A549 (cell line): Measurements from ENCODE around the gene DNAJB1. TPM values are rescaled to one million over a fixed set of nuclear protein-coding genes. Genes with fewer than 3 reads are reported as not detected.

Experiments used
- ATAC-seq, 2 experiments: fragments of 200-7000 bp in 1 of 2; fragments of >200 bp in 1 of 2; cut with Nextera tagmentation in 1 of 2; cut with Tn5 transposase in 1 of 2; 3 replicates each; pipeline versions ENCODE4 v1.8.0 to v1.9.1; 2018 to 2020; ENCODE audit warnings: mild to moderate bottlenecking in 1 of 2, moderate library complexity in 1 of 2
- CTCF ChIA-PET: fragments of 300-600 bp; sonication (Branson Sonifier 250); formaldehyde crosslinking; extraction: SDS; loops from one replicate; lab custom pipeline; 2021; ENCODE audit warnings: antibody characterized with exemption, inconsistent platforms; lab: Yijun Ruan, JAX
- POLR2A ChIA-PET: fragments of 350-600 bp; formaldehyde crosslinking; extraction: SDS; loops from one replicate; lab custom pipeline; 2021; ENCODE audit warnings: antibody characterized with exemption, inconsistent platforms; lab: Yijun Ruan, JAX
- DNase-seq, 2 experiments: peaks; one replicate each; pipeline versions ENCODE4 v3.0.0 to v3.0.0-alpha.2; 2011 to 2016; ENCODE audit warnings: low read depth in 1 of 2, low spot score in 1 of 2
- FAIRE-seq: peaks from 2 replicates; lab custom pipeline; 2011; peaks lifted over from hg19 to GRCh38; lab: Jason Lieb, UNC
- H3K27ac ChIP-seq, 2 experiments: fragments of >200 bp; sonication (Bioruptor Twin); formaldehyde crosslinking; 3 replicates each; pipeline ENCODE4 v1.5.1; 2016 to 2017
- H3K4me1 ChIP-seq: fragments of >200 bp; sonication (Bioruptor Twin); formaldehyde crosslinking; 3 replicates; pipeline ENCODE4 v1.6.1; 2016
- H3K4me2 ChIP-seq: fragments of >200 bp; sonication (Bioruptor Twin); formaldehyde crosslinking; 3 replicates; pipeline ENCODE4 v1.6.1; 2016
- H3K4me3 ChIP-seq: fragments of >200 bp; sonication (Bioruptor Twin); formaldehyde crosslinking; 3 replicates; pipeline ENCODE4 v1.5.1; 2016
- H3K9me3 ChIP-seq: fragments of >200 bp; sonication (Bioruptor Twin); formaldehyde crosslinking; 3 replicates; pipeline ENCODE4 v1.6.1; 2016
- BHLHE40 ChIP-seq: IDR thresholded peaks from 2 replicates; pipeline ENCODE4 v1.6.1; 2012; ENCODE audit warnings: low read depth, low read length, inconsistent platforms
- CBX2 ChIP-seq: fragments of 200-600 bp; sonication (generic); IDR thresholded peaks from 2 replicates; pipeline ENCODE4 v1.6.1; 2016; ENCODE audit warnings: low read depth, mild to moderate bottlenecking, borderline replicate concordance
- CBX8 ChIP-seq: fragments of 200-600 bp; sonication (generic); IDR thresholded peaks from 2 replicates; pipeline ENCODE4 v1.6.1; 2016
- CEBPB ChIP-seq, 2 experiments: fragments of >200 bp in 1 of 2; sonication (Bioruptor Twin) in 1 of 2; formaldehyde crosslinking in 1 of 2; IDR thresholded peaks; 2 replicates each; pipeline ENCODE4 v1.6.1; 2012 to 2016
- CHD2 ChIP-seq: fragments of 150-350 bp; IDR thresholded peaks from 2 replicates; pipeline ENCODE4 v1.6.1; 2014; ENCODE audit warnings: low read length; ENCODE audit not compliant: partially characterized antibody
- EHF ChIP-seq: fragments of 250-450 bp; sonication (Bioruptor Pico); IDR thresholded peaks from 2 replicates; pipeline ENCODE4 v1.5.0; 2020; ENCODE audit warnings: mild to moderate bottlenecking
- FOSB ChIP-seq: fragments of 250-450 bp; sonication (Bioruptor Pico); IDR thresholded peaks from 2 replicates; pipeline ENCODE4 v1.5.0; 2020; ENCODE audit warnings: mild to moderate bottlenecking, moderate library complexity
- FOSL2 ChIP-seq, 2 experiments: fragments of 450-650 bp in 1 of 2; fragments of >200 bp in 1 of 2; sonication (Bioruptor Twin) in 1 of 2; formaldehyde crosslinking; IDR thresholded peaks; 2 replicates each; pipeline versions ENCODE4 v1.5.0 to v1.6.1; 2016 to 2020; ENCODE audit warnings: mild to moderate bottlenecking in 1 of 2, moderate library complexity in 1 of 2
- FOXS1 ChIP-seq: fragments of 250-450 bp; sonication (Bioruptor Pico); IDR thresholded peaks from 2 replicates; pipeline ENCODE4 v1.5.0; 2020; ENCODE audit warnings: mild to moderate bottlenecking, moderate library complexity
- GATA3 ChIP-seq: IDR thresholded peaks from 2 replicates; pipeline ENCODE4 v1.6.1; 2012; ENCODE audit warnings: borderline replicate concordance
- HOXB13 ChIP-seq: fragments of 250-450 bp; sonication (Bioruptor Pico); IDR thresholded peaks from 2 replicates; pipeline ENCODE4 v1.5.0; 2020; ENCODE audit warnings: low read depth, mild to moderate bottlenecking, moderate library complexity
- JUNB ChIP-seq: fragments of >200 bp; sonication (Bioruptor Twin); formaldehyde crosslinking; IDR thresholded peaks from 2 replicates; pipeline ENCODE4 v1.6.1; 2016
- KDM1A ChIP-seq: fragments of 200-600 bp; sonication (generic); IDR thresholded peaks from 2 replicates; pipeline ENCODE4 v1.6.1; 2016; ENCODE audit warnings: low read depth, mild to moderate bottlenecking
- MAFK ChIP-seq: fragments of 450-650 bp; IDR thresholded peaks from 2 replicates; pipeline ENCODE4 v1.6.1; 2014; ENCODE audit not compliant: partially characterized antibody
- MYC ChIP-seq: IDR thresholded peaks from 2 replicates; pipeline ENCODE4 v1.6.1; 2012; ENCODE audit warnings: mild to moderate bottlenecking, inconsistent platforms, low read length, improper control_type of control experiment, borderline replicate concordance
- NPAS2 ChIP-seq: fragments of 250-450 bp; sonication (Bioruptor Pico); IDR thresholded peaks from 2 replicates; pipeline ENCODE4 v1.8.0; 2022; ENCODE audit warnings: mild to moderate bottlenecking, moderate library complexity, borderline replicate concordance
- NR3C1 ChIP-seq: fragments of >200 bp; sonication (Bioruptor Twin); formaldehyde crosslinking; IDR thresholded peaks from 3 replicates; pipeline ENCODE4 v1.6.1; 2017
- POLR2AphosphoS2 ChIP-seq: conservative IDR thresholded peaks from 2 replicates; pipeline ENCODE4 v1.6.1; 2012; ENCODE audit warnings: low read length, improper control_type of control experiment, inconsistent platforms
- RAD21 ChIP-seq, 2 experiments: fragments of >200 bp in 1 of 2; sonication (Bioruptor Twin) in 1 of 2; formaldehyde crosslinking in 1 of 2; IDR thresholded peaks in 1 of 2; conservative IDR thresholded peaks in 1 of 2; 2 replicates in 1 of 2; 3 replicates in 1 of 2; pipeline ENCODE4 v1.6.1; 2012 to 2018; ENCODE audit warnings: inconsistent platforms in 1 of 2
- RCOR1 ChIP-seq: fragments of 150-350 bp; IDR thresholded peaks from 2 replicates; pipeline ENCODE4 v1.6.1; 2014; ENCODE audit warnings: antibody characterized with exemption, low read length, low read depth
- RFX5 ChIP-seq: fragments of 450-650 bp; IDR thresholded peaks from 2 replicates; pipeline ENCODE4 v1.7.1; 2014; ENCODE audit warnings: antibody characterized with exemption, mild to moderate bottlenecking, moderate library complexity
- SMC3 ChIP-seq: fragments of >200 bp; sonication (Bioruptor Twin); formaldehyde crosslinking; IDR thresholded peaks from 3 replicates; pipeline ENCODE4 v1.6.1; 2018; ENCODE audit warnings: inconsistent platforms
- SREBF2 ChIP-seq: fragments of 450-650 bp; IDR thresholded peaks from 2 replicates; pipeline ENCODE4 v1.6.1; 2014; ENCODE audit warnings: mild to moderate bottlenecking, moderate library complexity
- TFCP2L1 ChIP-seq: fragments of 250-450 bp; sonication (Bioruptor Pico); IDR thresholded peaks from 2 replicates; pipeline ENCODE4 v1.5.0; 2021; ENCODE audit warnings: mild to moderate bottlenecking
- USF2 ChIP-seq: fragments of 450-650 bp; IDR thresholded peaks from 2 replicates; pipeline ENCODE4 v1.6.1; 2014; ENCODE audit warnings: antibody characterized with exemption
- ZNF302 ChIP-seq: fragments of 250-450 bp; sonication (Bioruptor Pico); IDR thresholded peaks from 2 replicates; pipeline ENCODE4 v1.9.0; 2021; ENCODE audit warnings: inconsistent platforms, mild to moderate bottlenecking, moderate library complexity
- WGBS: methylation state at CpG from one replicate; pipeline ENCODE4 v1.1.6; 2017; ENCODE audit errors: missing lambda C conversion rate; 5-methylcytosine and 5-hydroxymethylcytosine counted together
- polyA plus RNA-seq, 4 experiments: library from polyadenylated mRNA; depleted of rRNA in 3 of 4; stranded (reverse); fragments of >200 nt; fragmentation: RNase III in 1 of 4; extraction: RNeasy Plus Mini Kit Qiagen cat#74134 plus additional on column Dnase treatment in 1 of 4; gene quantifications; 2 replicates in 3 of 4; 3 replicates in 1 of 4; pipeline ENCODE4 v1.2.3, GENCODE V29; 2011 to 2017
- TF ChIP-seq, protein P1 (sequence below): fragments of 150-350 bp; IDR thresholded peaks from 2 replicates; pipeline ENCODE4 v1.6.1; 2014; ENCODE audit warnings: low read depth, mild to moderate bottlenecking, low read length
- TF ChIP-seq, protein P2 (sequence below): fragments of >200 bp; sonication (Bioruptor Twin); formaldehyde crosslinking; IDR thresholded peaks from 3 replicates; pipeline ENCODE4 v1.5.1; 2016
- TF ChIP-seq, protein P3 (sequence below): fragments of >200 bp; sonication (Bioruptor Twin); formaldehyde crosslinking; IDR thresholded peaks from 2 replicates; pipeline ENCODE4 v1.6.1; 2016
- TF ChIP-seq, protein P4 (sequence below): IDR thresholded peaks from 2 replicates; pipeline ENCODE4 v1.6.1; 2012

The DNAJB1 gene
- polyA plus RNA-seq, 2 of the 4 experiments (the other 2 are of a cell fraction): 124 to 128 TPM

DNA sequence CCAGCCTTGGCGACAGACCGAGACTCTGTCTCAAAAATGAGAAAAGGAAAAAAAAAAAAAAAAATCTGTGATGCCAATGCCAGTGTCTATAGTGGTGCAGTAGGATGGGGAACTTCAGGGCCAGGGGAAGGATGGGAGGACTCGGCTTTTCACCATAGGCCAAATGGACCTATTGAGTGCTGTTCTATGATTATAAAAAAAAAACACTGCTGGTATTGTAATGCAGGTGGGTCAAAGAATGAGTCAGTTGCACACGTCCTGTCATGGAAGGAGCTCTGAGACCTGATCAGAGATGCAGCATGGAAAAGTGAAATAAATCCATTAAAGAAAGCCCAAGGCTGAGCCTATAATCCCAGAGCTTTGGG, 7.0 kb downstream of the DNAJB1 start:
- Histone ChIP-seq H3K27ac (peak overlapping the region; percentile 94 to 100), H3K9me3 (no peaks in the 10 kb centered on the region), H3K4me2 (peak overlapping the region; percentile 66), H3K4me1 (peaks cover 84% of the 10 kb centered on the region), H3K4me3 (no peak overlapping the region)
- TF ChIP-seq BHLHE40 (no peak), NR3C1 (no peak), USF2 (no peak), JUNB (no peak), TFCP2L1 (CRISPR knock-in tag) (no peak), KDM1A (no peak), RFX5 (no peak), CHD2 (no peak), SMC3 (no peak), MYC (no peak), FOSL2 (IDR thresholded peaks at IDR 0.05) (no peak), FOSL2 (CRISPR knock-in tag; IDR thresholded peaks at IDR 0.05) (no peak), GATA3 (no peak), NPAS2 (CRISPR knock-in tag) (no peak), MAFK (no peak)
- TF ChIP-seq, protein P1, sequence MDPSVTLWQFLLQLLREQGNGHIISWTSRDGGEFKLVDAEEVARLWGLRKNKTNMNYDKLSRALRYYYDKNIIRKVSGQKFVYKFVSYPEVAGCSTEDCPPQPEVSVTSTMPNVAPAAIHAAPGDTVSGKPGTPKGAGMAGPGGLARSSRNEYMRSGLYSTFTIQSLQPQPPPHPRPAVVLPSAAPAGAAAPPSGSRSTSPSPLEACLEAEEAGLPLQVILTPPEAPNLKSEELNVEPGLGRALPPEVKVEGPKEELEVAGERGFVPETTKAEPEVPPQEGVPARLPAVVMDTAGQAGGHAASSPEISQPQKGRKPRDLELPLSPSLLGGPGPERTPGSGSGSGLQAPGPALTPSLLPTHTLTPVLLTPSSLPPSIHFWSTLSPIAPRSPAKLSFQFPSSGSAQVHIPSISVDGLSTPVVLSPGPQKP: no peak
- TF ChIP-seq, protein P2, sequence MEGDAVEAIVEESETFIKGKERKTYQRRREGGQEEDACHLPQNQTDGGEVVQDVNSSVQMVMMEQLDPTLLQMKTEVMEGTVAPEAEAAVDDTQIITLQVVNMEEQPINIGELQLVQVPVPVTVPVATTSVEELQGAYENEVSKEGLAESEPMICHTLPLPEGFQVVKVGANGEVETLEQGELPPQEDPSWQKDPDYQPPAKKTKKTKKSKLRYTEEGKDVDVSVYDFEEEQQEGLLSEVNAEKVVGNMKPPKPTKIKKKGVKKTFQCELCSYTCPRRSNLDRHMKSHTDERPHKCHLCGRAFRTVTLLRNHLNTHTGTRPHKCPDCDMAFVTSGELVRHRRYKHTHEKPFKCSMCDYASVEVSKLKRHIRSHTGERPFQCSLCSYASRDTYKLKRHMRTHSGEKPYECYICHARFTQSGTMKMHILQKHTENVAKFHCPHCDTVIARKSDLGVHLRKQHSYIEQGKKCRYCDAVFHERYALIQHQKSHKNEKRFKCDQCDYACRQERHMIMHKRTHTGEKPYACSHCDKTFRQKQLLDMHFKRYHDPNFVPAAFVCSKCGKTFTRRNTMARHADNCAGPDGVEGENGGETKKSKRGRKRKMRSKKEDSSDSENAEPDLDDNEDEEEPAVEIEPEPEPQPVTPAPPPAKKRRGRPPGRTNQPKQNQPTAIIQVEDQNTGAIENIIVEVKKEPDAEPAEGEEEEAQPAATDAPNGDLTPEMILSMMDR: no peak
- TF ChIP-seq, protein P3, sequence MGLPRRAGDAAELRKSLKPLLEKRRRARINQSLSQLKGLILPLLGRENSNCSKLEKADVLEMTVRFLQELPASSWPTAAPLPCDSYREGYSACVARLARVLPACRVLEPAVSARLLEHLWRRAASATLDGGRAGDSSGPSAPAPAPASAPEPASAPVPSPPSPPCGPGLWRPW: no peak
- DNase-seq (no peak), ATAC-seq (peak in 1 of 2 experiments; percentile 1; a peak in 2 of 6 replicates), FAIRE-seq (no peak)
- ChIA-PET POLR2A (interaction anchor here (0.7 kb wide), 1 partner anchor 1628 kb away, joined by 3 read pairs; no protein-coding TSS in a partner anchor), CTCF (no interaction called here)
- 74% methylated on average over 4 of the region's 4 CpGs for WGBS

DNA sequence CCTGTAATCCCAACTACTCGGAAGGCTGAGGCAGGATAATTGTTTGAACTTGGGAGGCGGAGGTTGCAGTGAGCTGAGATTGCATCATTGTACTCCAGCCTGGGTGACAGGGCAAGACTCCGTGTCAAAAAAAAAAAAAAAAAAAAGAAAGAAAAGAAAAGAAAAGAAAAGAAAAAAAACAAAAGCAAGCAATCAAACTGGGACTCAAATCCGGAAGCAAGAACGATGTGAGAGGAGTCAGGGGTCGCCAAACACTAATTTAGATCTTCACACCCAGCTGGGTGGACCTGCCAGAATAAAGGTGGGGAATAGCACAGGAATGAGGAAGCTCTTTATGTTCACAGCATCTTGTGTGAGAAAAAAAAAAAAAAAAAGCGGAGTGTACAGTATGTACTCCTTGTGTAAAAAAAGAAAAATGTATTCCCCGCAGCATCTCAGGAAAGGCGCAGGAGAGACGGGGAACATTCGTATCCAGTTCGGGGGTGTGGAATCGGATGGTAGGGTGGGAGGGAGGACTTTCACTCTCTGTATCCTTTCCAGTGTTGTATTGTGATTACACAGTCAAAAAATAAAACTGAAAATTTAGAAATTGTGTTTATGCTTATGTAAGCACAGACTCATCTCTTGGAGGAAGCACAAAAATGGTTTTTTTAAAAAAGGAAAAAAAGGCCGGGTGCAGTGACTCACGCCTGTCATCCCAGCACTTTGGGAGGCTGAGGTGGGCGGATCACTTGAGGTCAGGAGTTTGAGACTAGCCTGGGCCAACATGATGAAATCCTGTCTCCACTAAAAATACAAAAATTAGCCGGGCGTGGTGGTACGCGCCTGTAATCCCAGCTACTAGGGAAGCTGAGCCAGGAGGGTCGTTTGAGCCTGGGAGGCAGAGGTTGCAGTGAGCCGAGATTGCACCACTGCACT, 7.6 kb downstream of the DNAJB1 start:
- H3K4me3 ChIP-seq: no peak overlapping the region
- peaks cover 79% of the 10 kb centered on the region for H3K4me1 ChIP-seq
- POLR2A ChIA-PET: interaction anchor here (0.7 to 7.8 kb wide), 3 partner anchors 7 to 1629 kb away, joined by 3 to 112 read pairs (median 4); partner anchors contain the start of gene DNAJB1
- no peaks in the 10 kb centered on the region for H3K9me3 ChIP-seq
- 5% methylated on average over 22 of the region's 22 CpGs for WGBS
- H3K4me2 ChIP-seq: peak overlapping the region; percentile 66
- DNase-seq (peak in 1 of 2 experiments; percentile 64), FAIRE-seq (no peak)
- TF ChIP-seq RAD21 (conservative IDR thresholded peaks at IDR 0.05 in 1 of 2, IDR thresholded peaks at IDR 0.05 in 1 of 2): no peak
- no peak for TF ChIP-seq FOXS1 (CRISPR knock-in tag)
- 0 out of 2 replicates have a peak, but pooled peaks have one; percentile 12 for TF ChIP-seq JUNB
- 0 out of 2 replicates have a peak, but pooled peaks have one; percentile 34 for TF ChIP-seq FOSL2 (IDR thresholded peaks at IDR 0.05)
- peak; percentile 82 for TF ChIP-seq FOSL2 (CRISPR knock-in tag; IDR thresholded peaks at IDR 0.05)
- TF ChIP-seq POLR2AphosphoS2: no peak
- no peak for TF ChIP-seq SREBF2
- TF ChIP-seq ZNF302 (CRISPR knock-in tag): no peak
- no peak for TF ChIP-seq USF2
- TF ChIP-seq, protein P4, sequence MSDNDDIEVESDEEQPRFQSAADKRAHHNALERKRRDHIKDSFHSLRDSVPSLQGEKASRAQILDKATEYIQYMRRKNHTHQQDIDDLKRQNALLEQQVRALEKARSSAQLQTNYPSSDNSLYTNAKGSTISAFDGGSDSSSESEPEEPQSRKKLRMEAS: 0 out of 2 replicates have a peak, but pooled peaks have one; percentile 25
- no peak for TF ChIP-seq HOXB13 (CRISPR knock-in tag)
- peak; percentile 11 to 80; a peak in 2 of 4 replicates for TF ChIP-seq CEBPB (IDR thresholded peaks at IDR 0.05)
- TF ChIP-seq GATA3: no peak
- TF ChIP-seq CHD2: no peak
- no peak for TF ChIP-seq FOSB
- TF ChIP-seq CBX2: no peak
- TF ChIP-seq EHF: no peak
- peak; percentile 82 for TF ChIP-seq MAFK
- TF ChIP-seq RCOR1: no peak
- TF ChIP-seq CBX8: no peak
- TF ChIP-seq NPAS2 (CRISPR knock-in tag): no peak
- no peak for TF ChIP-seq SMC3
- TF ChIP-seq, all 56 proteins: peak for 5
- ATAC-seq: peak; percentile 8 to 14; a peak in 3 of 6 replicates
- CTCF ChIA-PET: interaction anchor here (1.2 to 1.8 kb wide), 2 partner anchors 31 to 79 kb away, joined by 4 to 8 read pairs; no protein-coding TSS in a partner anchor
- peak overlapping the region; percentile 94 to 100 for H3K27ac ChIP-seq
